GM03348 (cell line): ENCODE measurements around the gene CORO2B.

ENCODE experiments used
- DNase-seq: peaks from one replicate; pipeline ENCODE4 v3.0.0; 2012; ENCODE audit warnings: low spot score

The CORO2B gene

DNA sequence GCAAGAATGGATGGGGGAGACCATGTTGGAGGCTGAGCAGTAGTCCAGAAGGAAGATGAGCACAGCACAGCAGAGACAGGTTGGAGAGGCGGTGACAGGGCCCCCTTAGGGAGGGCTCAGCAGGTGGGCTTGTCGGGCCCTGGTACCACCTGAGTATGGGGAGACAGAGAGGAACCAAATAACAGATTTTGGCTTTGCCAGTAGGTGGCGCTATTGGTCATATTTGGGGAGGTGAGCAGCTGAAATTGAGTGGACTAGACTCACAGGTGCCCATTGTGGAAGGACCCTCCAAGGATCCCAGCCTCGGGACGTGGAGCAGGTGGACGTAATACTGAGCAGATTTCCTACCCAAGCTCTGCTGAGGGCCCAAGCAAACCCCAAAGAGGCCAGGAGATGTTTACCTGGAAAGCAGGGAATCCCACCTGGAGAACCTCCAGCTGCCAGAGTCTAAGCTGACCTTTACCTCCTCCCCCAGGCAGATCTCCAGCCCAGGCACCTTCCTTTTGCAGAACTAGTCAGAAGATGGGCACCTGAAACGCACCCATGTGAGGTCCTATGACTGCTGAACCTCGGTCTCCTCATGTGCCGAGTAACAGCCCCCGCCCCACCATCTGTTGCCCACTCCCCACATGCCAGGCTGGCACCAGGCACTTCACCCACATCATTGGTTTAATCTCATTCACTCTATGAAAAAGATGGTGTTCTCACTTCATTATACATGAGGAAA is 24.6 kb upstream of the CORO2B start:
- peak; percentile 73 for DNase-seq

DNA sequence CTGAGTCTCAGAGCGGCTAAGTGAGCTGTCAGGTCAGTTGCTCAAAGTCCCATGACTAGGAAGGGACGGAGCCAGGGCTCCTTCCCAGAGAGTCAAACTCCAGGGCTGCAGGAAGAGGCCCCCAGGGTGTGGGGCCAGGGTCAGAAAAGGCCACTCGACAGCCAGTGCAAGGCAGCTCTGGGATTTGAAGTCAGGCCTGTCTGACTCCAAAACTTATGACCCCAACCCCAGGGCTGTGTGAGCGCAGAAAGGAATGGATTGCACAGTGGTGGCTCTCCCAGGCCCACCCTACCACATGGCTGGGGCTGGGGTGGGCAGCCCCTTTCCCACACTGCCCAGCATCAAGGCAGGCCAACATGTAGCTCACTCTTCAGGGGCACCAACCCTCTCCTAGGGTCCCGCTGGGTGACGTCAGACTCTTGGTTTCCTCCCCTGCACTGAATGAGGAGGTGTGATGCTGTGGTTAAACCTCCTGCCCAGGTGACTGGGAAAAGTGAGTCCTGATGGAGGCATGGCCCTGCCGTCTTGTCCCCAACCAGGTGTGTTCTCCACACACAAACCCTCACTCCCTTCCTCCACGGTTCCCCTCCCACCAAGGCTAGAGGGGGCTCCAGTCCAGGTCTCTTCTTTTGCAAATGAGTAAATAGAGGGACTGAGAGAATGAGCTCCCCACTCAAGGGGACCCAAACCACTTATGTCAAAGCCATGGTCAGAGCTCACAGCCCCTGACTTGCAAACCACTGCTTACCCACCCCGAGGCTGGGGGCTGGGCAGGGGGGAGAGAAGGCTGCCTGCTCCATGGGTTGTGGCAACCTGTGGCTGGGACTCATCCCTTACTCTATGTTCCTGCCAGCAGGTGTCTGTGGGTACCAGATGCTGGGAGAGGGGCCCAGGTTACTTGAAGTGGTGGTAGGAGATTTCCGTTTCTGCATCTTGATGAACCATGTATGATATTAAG is 23.8 kb upstream of the CORO2B start:
- DNase-seq: no peak

DNA sequence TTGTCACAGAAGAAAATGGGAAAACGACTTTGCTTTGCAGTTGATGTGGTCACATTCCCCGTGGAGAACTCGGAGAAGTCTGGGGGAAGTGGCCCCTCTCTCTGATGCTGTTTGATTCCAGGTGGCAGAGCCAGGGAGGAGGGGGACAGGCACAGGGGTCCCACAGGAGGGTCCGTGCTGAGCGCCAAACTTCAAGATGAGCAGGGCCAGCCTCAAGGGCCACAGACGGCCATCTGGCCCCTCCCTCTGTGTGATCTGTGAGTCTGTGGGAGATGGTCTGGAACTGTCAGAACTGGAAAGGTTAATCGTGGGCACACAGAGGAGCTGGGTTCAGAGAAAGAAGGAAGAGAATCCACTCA is 23.1 kb upstream of the CORO2B start:
- DNase-seq: no peak

DNA sequence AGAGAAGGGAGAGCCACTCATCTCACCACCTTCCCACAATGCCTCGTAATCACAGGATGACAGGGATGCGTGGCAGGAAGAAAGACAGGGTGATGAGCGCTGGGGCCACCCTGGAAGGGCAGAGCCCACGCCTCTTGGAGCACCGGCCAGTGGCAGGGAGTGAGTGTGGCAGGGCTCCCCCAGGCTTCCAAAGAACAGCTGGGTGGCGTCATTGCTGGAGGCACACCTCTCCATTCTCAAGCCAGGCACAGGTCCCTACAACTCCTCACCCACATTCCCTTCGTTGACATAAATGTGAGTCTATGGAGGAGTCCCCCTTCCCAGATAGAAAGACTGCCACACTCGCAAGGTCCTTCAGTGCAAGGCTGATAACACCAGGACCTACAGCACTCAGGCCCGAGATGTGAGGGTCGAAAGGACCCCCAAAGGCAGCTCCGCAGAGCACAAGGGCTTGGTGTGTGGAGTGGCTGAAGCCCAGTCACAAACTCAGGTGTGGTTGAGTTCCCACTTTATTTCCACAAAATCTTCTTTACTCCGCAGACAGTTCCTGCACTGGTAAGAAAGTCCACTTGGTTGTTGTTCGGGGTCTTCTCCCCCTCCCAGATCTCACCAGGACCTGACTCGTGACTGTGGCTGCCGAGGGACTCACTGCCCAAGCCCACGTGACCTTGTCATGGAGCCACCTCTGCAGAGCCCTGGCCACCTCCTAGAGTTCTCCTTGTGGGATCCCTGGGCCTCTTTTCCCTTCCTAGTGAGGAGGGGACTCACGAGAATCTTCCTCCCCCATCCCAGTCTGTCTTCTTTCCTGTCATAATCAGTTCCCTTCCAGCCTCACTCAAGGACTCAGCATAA is 22.4 kb upstream of the CORO2B start:
- DNase-seq: no peak

DNA sequence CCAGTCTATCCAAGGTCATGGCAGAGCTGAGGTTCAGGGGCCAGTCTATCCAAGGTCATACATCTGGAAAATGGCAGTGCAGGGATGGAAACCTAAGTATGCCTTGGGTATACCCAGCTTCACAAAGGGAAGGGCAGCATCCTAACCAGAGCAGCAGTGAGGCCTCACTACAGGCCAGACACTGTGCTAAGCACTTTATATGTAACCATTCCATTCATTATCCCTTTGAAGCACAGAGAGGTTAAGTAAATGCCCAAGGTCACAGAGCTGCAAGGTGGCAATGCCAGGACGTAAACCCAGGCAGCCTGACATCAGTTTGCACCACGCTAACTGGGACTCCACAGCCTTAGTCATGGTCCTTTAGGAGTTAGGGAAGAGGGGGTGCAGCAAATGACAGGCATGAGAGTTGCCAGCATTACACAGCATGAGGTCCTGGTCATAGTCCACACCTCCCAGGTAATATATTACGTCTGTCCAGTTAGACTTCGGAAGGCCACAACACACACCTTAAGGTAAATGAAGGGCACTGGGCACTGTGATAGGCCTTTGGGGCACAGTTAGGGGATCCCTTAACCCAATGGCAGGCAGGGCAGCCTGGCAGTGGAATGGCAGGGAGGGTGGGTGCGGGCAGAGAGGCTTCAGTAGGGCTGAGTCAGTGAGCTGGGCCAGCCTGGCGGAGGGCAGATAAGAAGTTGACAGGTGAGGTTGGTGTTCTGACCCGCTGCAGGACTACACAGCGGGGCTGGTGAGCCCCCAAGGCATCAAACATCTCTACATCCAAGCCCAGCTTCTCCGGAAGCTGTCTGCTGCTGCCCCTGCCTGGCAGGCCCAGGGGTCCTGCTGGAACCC is 21.1 kb upstream of the CORO2B start:
- no peak for DNase-seq

DNA sequence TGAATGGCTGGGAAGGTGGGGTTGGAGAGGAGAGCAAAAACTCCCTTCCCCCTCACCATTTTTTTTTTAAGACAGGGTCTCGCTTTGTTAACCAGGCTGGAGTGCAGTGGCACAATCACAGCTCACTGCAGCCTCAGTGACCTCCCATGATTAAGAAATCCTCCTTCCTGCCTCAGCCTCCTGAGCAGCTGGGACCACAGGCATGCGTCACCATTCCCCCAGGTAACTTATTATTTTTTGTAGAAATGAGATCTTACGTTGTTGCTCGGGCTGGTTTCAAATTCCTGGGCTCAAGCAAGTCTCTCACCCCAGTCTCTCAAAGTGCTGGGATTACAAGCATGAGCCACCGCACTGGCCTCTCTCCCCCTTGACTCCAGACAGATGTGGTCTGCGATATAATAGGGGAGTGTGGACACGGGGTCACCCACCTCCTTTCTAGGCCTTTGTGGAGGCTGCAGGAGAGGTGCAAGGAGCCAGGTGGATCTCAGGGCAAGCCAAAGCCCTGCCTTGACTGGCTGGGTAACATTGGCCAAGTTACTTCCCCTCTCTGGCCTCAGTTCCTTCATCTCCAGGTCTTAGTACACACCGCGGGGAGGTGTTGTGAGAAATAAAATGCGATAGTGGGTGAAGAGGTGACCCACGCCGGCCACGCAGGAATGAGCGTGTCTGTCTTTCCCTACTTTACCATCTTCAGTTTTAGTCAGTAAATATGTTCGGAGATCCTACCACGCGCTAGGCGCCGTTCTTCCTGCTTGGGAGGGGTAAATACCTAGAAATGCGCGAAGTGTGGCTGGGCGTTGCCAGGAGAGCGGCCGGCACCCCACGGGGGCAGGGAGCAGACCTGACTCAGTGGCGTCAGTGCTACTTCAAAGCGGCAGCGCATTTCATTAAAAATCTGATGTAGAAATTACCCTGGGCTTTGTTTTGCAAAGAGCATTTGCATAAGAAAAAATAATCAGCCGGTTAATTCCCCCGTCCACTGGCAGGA is 20.2 kb upstream of the CORO2B start:
- no peak for DNase-seq

DNA sequence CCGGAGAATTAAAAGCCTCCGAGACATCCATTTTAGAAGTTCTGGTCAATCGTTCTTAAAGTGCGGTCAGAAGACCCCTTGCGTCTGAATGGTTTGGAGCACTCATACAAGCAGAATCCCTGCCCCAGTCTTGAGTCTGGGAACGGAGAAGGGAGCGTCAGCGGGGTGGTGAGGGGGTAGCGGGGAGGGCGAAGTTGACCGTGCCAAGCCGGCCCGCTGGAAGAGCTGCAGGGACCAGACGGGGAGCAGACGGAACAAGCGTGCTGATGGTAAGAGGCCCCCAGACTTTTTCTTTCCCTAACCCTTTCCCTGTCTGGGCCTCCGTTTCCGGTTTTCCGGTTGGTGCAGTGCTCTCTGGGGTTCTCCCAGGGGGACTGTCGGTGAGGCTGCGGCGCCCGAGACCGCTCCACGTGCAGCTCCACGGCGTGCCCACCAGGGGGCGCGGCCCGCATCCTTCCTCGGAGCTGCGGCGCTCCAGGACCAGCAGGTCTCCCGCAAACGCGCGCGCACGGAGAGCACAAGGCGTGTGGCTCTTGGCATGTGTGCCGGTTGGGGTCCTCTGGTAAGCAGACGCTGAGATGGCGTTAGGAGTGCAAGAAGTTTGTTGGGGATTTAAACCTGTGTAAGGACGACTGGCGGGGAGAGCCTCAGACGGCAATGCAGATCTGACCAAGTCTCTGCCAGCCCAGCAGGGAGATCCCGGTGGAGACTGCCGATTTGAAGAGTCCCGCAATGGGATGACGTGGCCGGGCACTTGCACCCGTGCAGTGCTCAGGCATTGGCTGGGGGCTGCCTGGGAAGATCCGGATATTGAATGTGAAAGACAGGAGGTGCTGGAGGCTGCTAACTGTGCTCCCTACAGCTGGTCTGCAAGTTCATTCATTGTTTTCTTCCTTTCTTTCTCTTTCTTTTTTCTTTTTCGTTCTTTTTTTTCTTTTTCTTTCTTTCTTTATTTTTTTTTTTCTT is 19.2 kb upstream of the CORO2B start:
- peak; percentile 93 for DNase-seq

DNA sequence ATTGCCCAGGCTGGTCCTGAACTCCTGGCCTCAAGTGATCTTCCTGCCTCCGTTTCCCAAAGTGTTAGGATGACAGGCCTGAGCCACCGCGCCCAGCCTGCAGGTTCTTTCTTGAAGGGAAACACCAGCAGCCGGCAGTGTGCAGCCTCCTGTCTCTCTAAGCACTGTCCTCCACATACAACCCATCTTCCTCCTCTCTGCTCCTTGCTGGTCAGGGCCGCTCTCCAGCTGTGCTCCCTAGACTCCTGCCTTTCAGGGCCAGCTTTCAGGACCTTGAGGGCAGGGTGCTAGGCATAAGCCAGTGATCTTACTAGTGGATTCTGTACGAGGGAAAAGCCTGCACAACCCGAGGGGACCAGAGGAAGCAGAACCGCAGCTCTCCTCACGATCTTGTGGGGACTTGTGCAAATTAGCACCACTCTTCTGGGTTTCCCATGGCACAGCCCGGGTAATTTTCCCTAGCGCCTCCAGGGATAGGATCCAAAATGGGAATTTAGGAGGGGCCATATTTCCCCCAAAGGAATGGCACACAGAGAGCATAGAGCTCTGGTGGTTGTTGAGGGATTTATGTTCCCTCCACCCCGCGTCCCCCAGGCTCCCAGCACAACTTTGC is 18.2 kb upstream of the CORO2B start:
- DNase-seq: no peak

DNA sequence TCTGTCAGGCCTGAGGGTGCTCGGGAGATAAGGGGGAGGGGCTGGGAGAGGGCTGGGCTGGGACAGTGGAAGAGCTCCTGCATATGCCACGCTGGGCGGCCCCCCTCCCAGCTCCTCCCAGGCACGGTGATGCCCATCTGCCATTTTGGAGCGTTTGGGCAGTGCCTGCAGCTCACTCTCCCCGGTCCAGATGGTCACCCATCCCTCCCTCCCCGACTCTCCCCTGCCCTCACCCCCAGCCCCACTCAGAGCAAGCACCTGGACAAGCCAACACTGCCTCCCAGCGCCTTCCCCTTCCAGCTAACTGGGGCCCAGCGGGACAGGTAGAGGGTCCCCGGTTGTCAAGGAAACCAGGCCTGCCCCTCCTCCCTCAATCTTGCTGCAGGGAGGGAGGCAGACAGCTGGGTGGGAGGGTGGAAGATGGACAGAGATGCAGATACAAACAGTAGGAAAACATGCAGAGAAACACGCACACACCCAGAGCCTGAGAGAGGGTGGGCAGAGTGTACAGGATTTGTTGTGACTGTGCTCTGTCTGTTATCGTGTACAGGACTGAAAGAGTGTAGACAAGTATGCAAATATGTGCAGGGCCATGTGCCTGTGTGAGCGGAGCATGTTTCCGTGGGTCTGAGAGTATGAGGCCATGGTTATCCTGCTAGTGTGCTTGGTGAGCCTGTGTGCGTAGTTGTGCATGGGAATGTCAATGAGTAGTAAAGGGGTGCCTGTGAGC is 17.5 kb upstream of the CORO2B start:
- DNase-seq: no peak

DNA sequence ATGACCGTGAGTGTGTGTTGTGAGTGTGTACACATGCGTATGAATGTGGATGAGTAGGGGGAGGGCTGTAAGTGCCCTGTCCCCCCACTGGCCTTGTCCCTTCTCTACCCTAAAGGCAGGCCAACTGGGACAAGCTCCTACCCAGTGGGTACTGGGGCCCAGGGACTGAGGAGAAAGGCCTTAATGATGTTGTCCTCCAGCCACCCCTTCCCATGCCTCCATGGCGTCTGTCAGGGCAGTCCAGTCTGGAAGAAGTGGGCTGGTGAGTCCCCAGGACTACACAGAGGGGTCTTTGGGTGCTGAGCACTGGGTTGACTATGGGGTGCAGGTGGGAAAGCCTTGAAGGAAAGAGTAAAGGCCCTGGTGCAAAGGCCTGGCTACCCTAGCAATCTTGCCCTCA is 16.9 kb upstream of the CORO2B start:
- no peak for DNase-seq

DNA sequence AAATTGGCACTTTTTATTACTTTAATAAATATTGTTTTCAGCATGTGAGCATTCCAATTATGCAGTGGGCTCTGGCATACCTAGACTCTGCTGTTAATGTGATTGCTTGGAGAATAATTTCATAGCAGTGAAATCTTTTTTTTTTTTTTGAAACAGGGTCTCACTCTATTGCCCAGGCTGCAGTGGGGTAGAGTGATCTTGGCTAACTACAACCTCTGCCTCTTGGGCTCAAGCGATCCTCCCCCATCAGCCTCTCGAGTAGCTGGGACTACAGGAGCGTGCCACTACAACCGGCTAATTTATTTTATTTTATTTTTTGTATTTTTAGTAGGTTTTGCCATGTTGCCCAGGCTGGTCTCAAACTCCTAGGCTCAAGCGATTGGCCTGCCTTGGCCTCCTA is 14.6 kb upstream of the CORO2B start:
- no peak for DNase-seq

DNA sequence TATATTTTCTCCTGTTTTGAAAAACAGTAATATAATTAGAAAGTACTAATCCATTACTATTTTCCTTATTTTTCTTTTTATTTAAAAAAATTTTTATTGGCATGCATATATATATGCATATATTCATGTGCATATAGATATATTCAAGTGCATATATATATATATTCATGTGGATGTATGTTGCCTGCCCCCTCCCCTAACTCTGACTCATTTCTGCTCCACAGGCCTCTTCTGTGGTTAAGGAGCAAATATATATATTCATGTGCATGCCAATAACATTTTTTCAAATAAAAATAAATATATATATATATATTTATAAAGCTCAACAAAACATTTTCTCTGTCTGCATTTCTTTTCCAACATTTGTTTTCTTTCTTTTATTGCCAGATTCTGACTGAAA is 13.6 kb upstream of the CORO2B start:
- no peak for DNase-seq

DNA sequence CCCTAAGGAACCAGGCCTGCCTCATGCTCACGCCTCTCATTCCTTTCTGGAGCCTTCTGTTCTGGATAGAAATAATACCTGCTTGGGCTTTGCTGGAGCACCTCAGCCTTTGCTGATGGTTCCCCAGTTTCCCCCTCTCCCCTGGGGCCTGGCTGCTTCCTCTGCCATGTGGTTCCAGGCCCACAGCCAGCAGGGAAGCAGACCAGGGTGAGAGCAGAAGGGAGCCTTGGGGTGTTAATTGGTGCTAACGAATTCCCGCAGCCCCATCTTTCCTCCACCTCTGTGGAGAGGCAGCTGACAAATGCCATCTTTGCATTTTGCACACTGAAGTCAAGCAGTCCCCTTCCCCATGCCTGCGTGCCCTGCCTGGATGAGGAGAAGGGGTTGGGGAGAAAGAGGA is 13.1 kb upstream of the CORO2B start:
- no peak for DNase-seq

DNA sequence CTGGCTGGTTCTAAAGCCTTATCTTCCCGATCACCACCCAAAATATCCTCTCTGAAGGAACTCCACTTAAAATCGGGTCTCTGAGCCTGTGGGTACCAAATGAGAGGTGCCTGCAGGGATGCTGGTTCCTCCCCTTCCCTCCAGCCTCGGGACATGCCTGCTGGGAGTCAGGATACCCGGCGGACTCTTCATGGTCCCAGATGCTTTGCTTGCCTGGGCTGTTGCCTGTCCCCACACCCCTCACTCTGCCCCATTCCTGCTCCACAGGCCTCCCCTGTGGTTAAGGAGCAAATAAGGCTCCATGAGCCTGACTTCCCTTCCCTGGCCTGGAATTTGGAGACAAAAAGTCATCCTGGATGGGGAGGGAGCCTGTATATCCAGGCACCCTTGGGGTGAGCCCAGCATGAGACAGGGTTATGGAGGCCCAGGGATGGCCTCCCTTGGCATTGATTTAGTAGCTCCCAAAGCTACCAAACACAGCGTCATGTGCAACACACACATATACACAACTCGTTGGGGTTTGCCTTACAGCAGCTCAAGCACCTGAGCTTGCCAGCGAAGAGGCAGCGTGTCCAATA is 12.3 kb upstream of the CORO2B start:
- no peak for DNase-seq

DNA sequence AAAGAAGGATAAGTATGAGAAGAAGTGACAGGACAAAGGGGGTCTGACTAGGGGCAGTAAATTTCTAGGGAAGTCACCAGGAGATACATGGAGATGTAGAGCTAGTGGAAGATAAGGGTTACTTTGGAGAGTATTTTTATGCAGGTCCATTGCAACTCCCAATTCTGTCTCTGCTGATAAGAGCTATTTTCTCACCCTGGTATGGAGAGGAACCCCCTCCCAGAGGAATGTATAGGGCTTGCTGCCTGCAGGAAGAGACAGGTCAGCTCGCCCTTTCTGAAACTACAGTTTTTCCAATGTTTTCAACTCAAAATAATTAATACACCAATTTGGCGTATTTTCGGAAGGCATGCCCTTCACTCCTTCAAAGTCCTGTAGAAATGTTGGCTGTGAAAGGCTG is 11.4 kb upstream of the CORO2B start:
- no peak for DNase-seq

DNA sequence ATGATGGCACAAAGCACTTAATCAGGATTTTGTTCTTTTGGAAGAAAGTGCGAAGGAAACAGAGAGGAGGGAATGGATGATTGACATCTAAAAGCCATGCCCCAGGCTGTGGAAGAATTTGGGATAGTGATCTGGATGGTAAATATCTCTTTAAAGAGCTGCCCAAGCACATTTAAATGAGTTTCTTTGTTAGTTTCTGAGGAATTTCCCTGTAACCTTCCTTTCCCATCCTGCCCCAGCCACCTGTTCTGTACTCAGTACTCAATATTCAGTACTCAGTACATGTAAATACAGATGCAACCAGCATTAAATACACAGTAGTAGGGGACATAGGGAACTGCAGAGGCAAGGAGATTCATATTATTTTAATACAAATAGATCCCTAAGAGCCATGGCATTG is 7.8 kb upstream of the CORO2B start:
- no peak for DNase-seq

DNA sequence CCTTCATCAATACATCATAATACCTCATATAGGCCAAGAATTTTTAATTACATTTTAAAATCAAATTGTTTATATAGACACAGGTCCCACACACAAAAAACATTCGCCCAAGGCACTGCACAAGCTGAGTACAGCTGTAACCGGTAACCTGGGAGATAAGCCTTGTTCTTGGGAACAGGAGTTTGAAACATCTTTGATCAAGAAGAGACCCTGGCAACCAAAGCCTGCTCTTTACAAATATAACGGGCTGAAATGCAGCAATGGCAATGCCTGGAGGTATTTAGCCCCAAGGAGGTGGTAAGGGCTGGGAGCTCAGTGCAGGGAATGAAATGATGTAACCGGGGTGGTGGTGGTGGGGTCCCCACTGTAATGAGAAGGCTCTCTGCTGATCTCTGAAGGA is 7.2 kb upstream of the CORO2B start:
- DNase-seq: no peak

DNA sequence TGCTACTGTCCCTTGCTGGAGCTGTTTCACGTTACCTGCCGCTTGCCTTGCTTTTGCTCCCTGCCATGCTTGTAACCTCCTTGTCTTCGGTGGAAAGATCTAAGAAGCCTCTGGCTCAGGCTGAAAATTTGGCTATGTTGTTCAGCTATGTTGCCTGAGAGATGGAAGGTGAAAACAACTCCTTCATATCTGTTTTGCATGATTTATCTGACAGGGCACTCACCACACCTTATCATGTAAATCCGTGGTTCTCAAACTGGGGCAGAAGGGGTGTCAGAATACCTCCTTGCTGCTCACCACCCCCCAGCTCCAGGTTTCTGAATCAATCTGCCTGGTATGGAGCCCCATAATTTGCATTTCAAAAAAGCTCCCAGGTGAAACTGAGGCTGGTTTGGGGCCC is 6.5 kb upstream of the CORO2B start:
- no peak for DNase-seq
